ENCODE results near the gene ASAP3.

Gene ASAP3

GRCh38 chr1:23472351-23473036 is 11.5 kb downstream of the ASAP3 start:
- Histone ChIP-seq H3K4me1 (peaks cover 0 to 33% (median 18%) of the 10 kb centered on the region in 4 donors), H3K27me3 (no peaks in the 10 kb centered on the region), H3K36me3 (no peaks in the 10 kb centered on the region), H3K27ac (no peak overlapping the region), H3K4me3 (no peak overlapping the region), H3K9me3 (no peaks in the 10 kb centered on the region)
- TF ChIP-seq CTCF (IDR thresholded peaks at IDR 0.05), result no peak
- DNase-seq, result no peak
- intact Hi-C loops (cut with DNase I; ENCODE audit: low total_unique reads), result no loop called here

- Histone ChIP-seq H3K4me1 (peaks cover 0 to 33% (median 18%) of the 10 kb centered on the region in 4 donors), H3K27ac (no peak overlapping the region), H3K36me3 (no peaks in the 10 kb centered on the region), H3K9me3 (no peaks in the 10 kb centered on the region), H3K4me3 (no peak overlapping the region), H3K27me3 (no peaks in the 10 kb centered on the region)
- TF ChIP-seq CTCF (IDR thresholded peaks at IDR 0.05), result no peak
- DNase-seq, result no peak
- intact Hi-C loops (cut with DNase I; ENCODE audit: low total_unique reads), result no loop called here
Measured at GRCh38 chr1:23471473-23472075, 12.4 kb downstream of the ASAP3 start.

- intact Hi-C loops (cut with DNase I; ENCODE audit: low total_unique reads), result no loop called here
- TF ChIP-seq CTCF (IDR thresholded peaks at IDR 0.05), result no peak
- Histone ChIP-seq H3K4me3 (no peak overlapping the region), H3K4me1 (peaks cover 0 to 27% (median 18%) of the 10 kb centered on the region in 4 donors), H3K36me3 (no peaks in the 10 kb centered on the region), H3K27ac (peak overlapping the region; percentile 7 to 51), H3K27me3 (no peaks in the 10 kb centered on the region), H3K9me3 (no peaks in the 10 kb centered on the region)
- peak; percentile 68 to 81 for DNase-seq
Measured at GRCh38 chr1:23470282-23471070, 13.5 kb downstream of the ASAP3 start.

- DNase-seq, result no peak
- Histone ChIP-seq H3K4me3 (no peak overlapping the region), H3K36me3 (no peaks in the 10 kb centered on the region), H3K27ac (peak overlapping the region in 1 of 2 donors; percentile 51), H3K9me3 (no peaks in the 10 kb centered on the region), H3K27me3 (no peaks in the 10 kb centered on the region), H3K4me1 (peaks cover 0 to 20% (median 11%) of the 10 kb centered on the region in 4 donors)
- TF ChIP-seq CTCF (IDR thresholded peaks at IDR 0.05), result no peak
- intact Hi-C loops (cut with DNase I; ENCODE audit: low total_unique reads), result no loop called here
Measured at GRCh38 chr1:23469372-23469982, 14.5 kb downstream of the ASAP3 start.

GRCh38 chr1:23466423-23466989 is 17.5 kb downstream of the ASAP3 start:
- H3K27ac ChIP-seq, result no peak overlapping the region
- DNase-seq, result no peak
- no peaks in the 10 kb centered on the region for H3K27me3 ChIP-seq
- no peaks in the 10 kb centered on the region for H3K9me3 ChIP-seq
- no peaks in the 10 kb centered on the region for H3K36me3 ChIP-seq
- H3K4me1 ChIP-seq, result peaks cover 0 to 18% (median 10%) of the 10 kb centered on the region in 4 donors
- no peak for TF ChIP-seq CTCF (IDR thresholded peaks at IDR 0.05)
- intact Hi-C loops (cut with DNase I; ENCODE audit: low total_unique reads), result no loop called here
- no peak overlapping the region for H3K4me3 ChIP-seq
